GM12878 (cell line): Measurements from ENCODE around the gene ITSN1. TPM values are rescaled to one million over a fixed set of nuclear protein-coding genes. Genes with fewer than 3 reads are reported as not detected.

Source experiments
- ATAC-seq: fragments of 200-7000 bp; cut with Tn5 transposase; 3 replicates; pipeline ENCODE4 v1.9.1; 2020; ENCODE audit warnings: mild to moderate bottlenecking, moderate library complexity
- BruUV-seq: library from RNA; stranded (reverse); fragments of 400-500 nt; replicated peaks from 2 replicates; lab custom pipeline; 2021; lab: Mats Ljungman, UMichigan
- CTCF ChIA-PET: fragments of 300-600 bp; sonication (Branson Sonifier 250); formaldehyde crosslinking; extraction: SDS; loops from one replicate; lab custom pipeline; 2021; ENCODE audit warnings: inconsistent platforms; lab: Yijun Ruan, JAX
- POLR2A ChIA-PET: fragments of 350-600 bp; formaldehyde crosslinking; extraction: SDS; loops from one replicate; lab custom pipeline; 2021; ENCODE audit warnings: inconsistent platforms; lab: Charles Lee
- RAD21 ChIA-PET: fragments of 300-600 bp; sonication (Branson Sonifier 250); formaldehyde crosslinking; loops from one replicate; lab custom pipeline; 2023; ENCODE audit warnings: antibody characterized with exemption; ENCODE audit not compliant: unreplicated experiment; lab: Charles Lee
- SMC1A ChIA-PET: fragments of 300-600 bp; sonication (Branson Sonifier 250); formaldehyde crosslinking; loops from one replicate; lab custom pipeline; 2023; ENCODE audit not compliant: unreplicated experiment, uncharacterized antibody; lab: Charles Lee
- DNase-seq: peaks from one replicate; pipeline ENCODE4 v3.0.0-alpha.2; 2011; ENCODE audit warnings: low read depth, low spot score
- FAIRE-seq: peaks from 3 replicates; lab custom pipeline; 2011; peaks lifted over from hg19 to GRCh38; lab: Jason Lieb, UNC
- H2AFZ ChIP-seq: 2 replicates; pipeline ENCODE4 v1.6.0; 2011; ENCODE audit warnings: low read depth, low read length, control low read depth; ENCODE audit not compliant: control insufficient read depth
- H3K27ac ChIP-seq: 2 replicates; pipeline ENCODE4 v1.5.1; 2011; ENCODE audit warnings: control low read depth; ENCODE audit not compliant: control insufficient read depth, insufficient read depth
- H3K27me3 ChIP-seq, 2 experiments: replicated peaks in 1 of 2; 2 replicates each; pipeline versions ENCODE4 v1.6.0 to v1.6.1; 2011; ENCODE audit warnings: low read length in 1 of 2; ENCODE audit not compliant: control insufficient read depth in 2 of 2, insufficient read depth in 2 of 2
- H3K36me3 ChIP-seq, 2 experiments: 2 replicates each; pipeline ENCODE4 v1.5.1; 2011; ENCODE audit warnings: low read length in 1 of 2; ENCODE audit not compliant: control insufficient read depth in 2 of 2, insufficient read depth in 2 of 2
- H3K4me1 ChIP-seq: 2 replicates; pipeline ENCODE4 v1.6.1; 2011; ENCODE audit warnings: mild to moderate bottlenecking, low read length, moderate library complexity, mixed read lengths; ENCODE audit not compliant: control insufficient read depth, insufficient read depth
- H3K4me2 ChIP-seq: 2 replicates; pipeline ENCODE4 v1.6.0; 2011; ENCODE audit warnings: control low read depth; ENCODE audit not compliant: control insufficient read depth, insufficient read depth
- H3K4me3 ChIP-seq: fragments of 200-600 bp; sonication (generic); 2 replicates; pipeline ENCODE4 v1.5.1; 2016
- H3K79me2 ChIP-seq: 2 replicates; pipeline ENCODE4 v1.6.0; 2011; ENCODE audit warnings: low read length; ENCODE audit not compliant: control insufficient read depth, insufficient read depth
- H3K9ac ChIP-seq: 2 replicates; pipeline ENCODE4 v1.8.0; 2011; ENCODE audit warnings: low read length, control low read depth, mixed read lengths; ENCODE audit not compliant: control insufficient read depth, insufficient read depth
- H3K9me3 ChIP-seq: replicated peaks from 3 replicates; pipeline ENCODE4 v1.5.1; 2011; ENCODE audit warnings: mild to moderate bottlenecking, low read length; ENCODE audit not compliant: control insufficient read depth, insufficient read depth
- H4K20me1 ChIP-seq: 2 replicates; pipeline ENCODE4 v1.6.0; 2011; ENCODE audit not compliant: control insufficient read depth, insufficient read depth
- ATF3 ChIP-seq: IDR thresholded peaks from 2 replicates; pipeline ENCODE4 v1.6.1; 2011; ENCODE audit warnings: low read depth, mild to moderate bottlenecking, low read length, moderate library complexity, borderline replicate concordance; ENCODE audit errors: extremely low read depth
- BCLAF1 ChIP-seq: fragments of 450-650 bp; IDR thresholded peaks from 2 replicates; pipeline ENCODE4 v1.6.1; 2017; ENCODE audit warnings: antibody characterized with exemption, mild to moderate bottlenecking, moderate library complexity
- BMI1 ChIP-seq: fragments of 450-650 bp; IDR thresholded peaks from 2 replicates; pipeline ENCODE4 v1.6.1; 2016; ENCODE audit warnings: mild to moderate bottlenecking, moderate library complexity, borderline replicate concordance
- CBX3 ChIP-seq: fragments of 200-600 bp; sonication (generic); IDR thresholded peaks from 2 replicates; pipeline ENCODE4 v1.6.1; 2016; ENCODE audit warnings: low read depth, borderline replicate concordance
- ELK1 ChIP-seq: IDR thresholded peaks from 2 replicates; pipeline ENCODE4 v1.6.1; 2012; ENCODE audit warnings: low read depth, low read length, improper control_type of control experiment
- EZH2 ChIP-seq: IDR thresholded peaks from 2 replicates; pipeline ENCODE4 v1.6.1; 2012; ENCODE audit warnings: low read depth, mild to moderate bottlenecking, control low read depth, inconsistent platforms, low read length, borderline replicate concordance; ENCODE audit not compliant: control insufficient read depth
- MTA2 ChIP-seq: fragments of 450-650 bp; IDR thresholded peaks from 2 replicates; pipeline ENCODE4 v1.6.1; 2016; ENCODE audit warnings: low read depth, mild to moderate bottlenecking, moderate library complexity
- NFIC ChIP-seq: IDR thresholded peaks from 2 replicates; pipeline ENCODE4 v1.6.1; 2012; ENCODE audit warnings: low read depth, mild to moderate bottlenecking, inconsistent platforms, low read length, moderate library complexity
- POU2F2 ChIP-seq: IDR thresholded peaks from 3 replicates; pipeline ENCODE4 v1.6.1; 2011; ENCODE audit warnings: low read depth, mild to moderate bottlenecking, low read length, borderline replicate concordance
- TBL1XR1 ChIP-seq: IDR thresholded peaks from 2 replicates; pipeline ENCODE4 v1.6.1; 2012; ENCODE audit warnings: low read depth, low read length, improper control_type of control experiment
- ZNF217 ChIP-seq: fragments of 450-650 bp; IDR thresholded peaks from 2 replicates; pipeline ENCODE4 v1.6.1; 2017; ENCODE audit warnings: antibody characterized with exemption, mild to moderate bottlenecking
- ZNF687 ChIP-seq: fragments of 450-650 bp; IDR thresholded peaks from 2 replicates; pipeline ENCODE4 v1.6.1; 2017; ENCODE audit warnings: mild to moderate bottlenecking, moderate library complexity
- WGBS: methylation state at CpG from one replicate; pipeline ENCODE4 v1.1.6; 2016; ENCODE audit warnings: low lambda C conversion rate; ENCODE audit not compliant: insufficient replicate concordance, insufficient coverage; ENCODE audit errors: missing lambda C conversion rate; 5-methylcytosine and 5-hydroxymethylcytosine counted together
- in situ Hi-C: fragments of 300-500 bp; cut with MboI; formaldehyde crosslinking; loops from 9 replicates; pipeline ENCODE4 v1.14.3; 2018; ENCODE audit warnings: mixed read lengths
- intact Hi-C: fragments of 100-400 bp; cut with micrococcal nuclease; formaldehyde crosslinking; loops from one replicate; pipeline ENCODE4 v1.14.2; 2022; ENCODE audit not compliant: unreplicated experiment
- polyA plus RNA-seq, 11 experiments: library from polyadenylated mRNA; depleted of rRNA in 4 of 11; unstranded in 6 of 11; stranded (reverse) in 5 of 11; fragments of >200 nt; fragmentation: Nextera tagmentation in 4 of 11; fragmentation: Illumina TruSeq in 1 of 11; extraction: Ambion mirVana in 4 of 11; extraction: Trizol in 1 of 11; gene quantifications; 1 replicate in 1 of 11; 2 replicates in 10 of 11; pipeline versions ENCODE4 v1.2.1 to v1.2.3, GENCODE V29; 2011 to 2016; ENCODE audit warnings: inconsistent platforms in 2 of 11, missing spikeins in 2 of 11, low read depth in 1 of 11
- total RNA-seq, 4 experiments: library from RNA; depleted of rRNA in 3 of 4; stranded (reverse); fragments of >200 nt in 3 of 4; fragmentation: Illumina TruSeq in 1 of 4; extraction: Trizol in 1 of 4; gene quantifications; 2 replicates each; pipeline versions ENCODE4 v1.2.1 to v1.2.3, GENCODE V29; 2013 to 2021

Gene ITSN1
- total and polyA plus RNA-seq, 10 of the 15 experiments (the other 5 are each of a cell fraction or from before 2014, with no cell fraction given) = 0.89 to 10.6 (median 4.8) TPM

- ChIA-PET RAD21 (no interaction called here), CTCF (no interaction called here), POLR2A (interaction anchor here (0.6 kb wide), 1 partner anchor 967 kb away, joined by 3 read pairs; no protein-coding TSS in a partner anchor), SMC1A (no interaction called here)
- WGBS = 25% methylated on average over 5 of the region's 5 CpGs
- no peak overlapping the region for H3K27ac ChIP-seq
- H3K4me3 ChIP-seq = no peak overlapping the region
- FAIRE-seq (no peak), DNase-seq (no peak), ATAC-seq (no peak)
- no TSS peak for BruUV-seq
- no peaks in the 10 kb centered on the region for H3K9me3 ChIP-seq
- no peak overlapping the region for H3K9ac ChIP-seq
- in situ Hi-C loops (no loop called here), intact Hi-C loops (no loop called here)
- H3K27me3 ChIP-seq = no peaks in the 10 kb centered on the region
- no peaks in the 10 kb centered on the region for H3K4me1 ChIP-seq
- H3K79me2 ChIP-seq = no peaks in the 10 kb centered on the region
- no peaks in the 10 kb centered on the region for H3K36me3 ChIP-seq
- no peak for TF ChIP-seq ZNF217
- TF ChIP-seq EZH2 = no peak
- no peak for TF ChIP-seq CBX3
- no peak for TF ChIP-seq BMI1
- no peak for TF ChIP-seq TBL1XR1
- no peak for TF ChIP-seq BCLAF1
- TF ChIP-seq ELK1 = no peak
- no peak for TF ChIP-seq MTA2
- no peak for TF ChIP-seq ZNF687
- TF ChIP-seq POU2F2 = no peak
- TF ChIP-seq ATF3 = no peak
- TF ChIP-seq NFIC = no peak
- no peaks in the 10 kb centered on the region for H4K20me1 ChIP-seq
- no peak overlapping the region for H3K4me2 ChIP-seq
- H2AFZ ChIP-seq = no peak overlapping the region
Observed at GRCh38 chr21:33890187-33890586, 247.9 kb downstream of the ITSN1 start.
